ENCODE measurements around the gene HNRNPUL2. TPM values are rescaled to one million over a fixed set of nuclear protein-coding genes. Genes with fewer than 3 reads are reported as not detected.
A peak's percentile ranks its signal among the peaks of the same experiment; 100 is the strongest.

Gene HNRNPUL2
- total and polyA plus RNA-seq, 2 of the 8 experiments (the other 6 are each of a cell fraction or from before 2014, with no cell fraction given) = 14.9 to 46.4 TPM

- TF ChIP-seq CTCF (IDR thresholded peaks at IDR 0.05; ENCODE audit: control extremely low read depth in 1 of 3, insufficient read depth in 1 of 3, low read depth in 1 of 3, low read length in 3 of 3) = no peak
- no peak for TF ChIP-seq CEBPB (IDR thresholded peaks at IDR 0.05; ENCODE audit: low read depth, low read length)
- peak in 1 of 2 experiments; percentile 71; a peak in 2 of 3 replicates for TF ChIP-seq POLR2A (IDR thresholded peaks at IDR 0.05; ENCODE audit: control extremely low read depth in 1 of 2, low read depth in 2 of 2, low read length in 2 of 2)
- peak; percentile 63 to 87; a peak in 3 of 4 replicates for TF ChIP-seq SIN3A (conservative IDR thresholded peaks at IDR 0.05 in 1 of 2, IDR thresholded peaks at IDR 0.05 in 1 of 2; ENCODE audit: low read depth in 1 of 2, low read length in 2 of 2)
- TF ChIP-seq ASH2L (IDR thresholded peaks at IDR 0.05; ENCODE audit: low read length) = peak; percentile 88
Observed at GRCh38 chr11:62671608-62672389, 55.5 kb downstream of the HNRNPUL2 start, which contains the start of the genes LBHD1 and UQCC3 (continued).
